H1 (cell line): Measurements from ENCODE around the gene PCDHA10.
A peak's percentile ranks its signal among the peaks of the same experiment; 100 is the strongest.

Experiments used
- BRCA1 ChIP-seq: IDR thresholded peaks from 2 replicates; pipeline ENCODE4 v1.6.1; 2012; ENCODE audit warnings: low read depth, low read length, improper control_type of control experiment
- CBX8 ChIP-seq: fragments of 300-800, 300-1000 bp; sonication (generic); IDR thresholded peaks from 2 replicates; pipeline ENCODE4 v1.7.1; 2016; ENCODE audit warnings: low read depth, low read length, borderline replicate concordance
- CTCF ChIP-seq, 3 experiments: IDR thresholded peaks; 1 replicate in 2 of 3; 2 replicates in 1 of 3; pipeline versions ENCODE4 v1.5.1 to v1.6.1; 2011; ENCODE audit warnings: low read length in 3 of 3, mild to moderate bottlenecking in 3 of 3, inconsistent platforms in 2 of 3, low read depth in 1 of 3, moderate library complexity in 1 of 3; ENCODE audit not compliant: insufficient read depth in 1 of 3; ENCODE audit errors: control extremely low read depth in 1 of 3
- EGR1 ChIP-seq: IDR thresholded peaks from 2 replicates; pipeline ENCODE4 v1.6.1; 2011; ENCODE audit warnings: low read depth, low read length, borderline replicate concordance
- EP300 ChIP-seq, 2 experiments: IDR thresholded peaks; 1 replicate in 1 of 2; 2 replicates in 1 of 2; pipeline ENCODE4 v1.6.1; 2011 to 2012; ENCODE audit warnings: low read depth in 2 of 2, low read length in 2 of 2, mild to moderate bottlenecking in 2 of 2, borderline replicate concordance in 1 of 2, inconsistent platforms in 1 of 2, moderate library complexity in 1 of 2
- EZH2 ChIP-seq: fragments of 200-600 bp; sonication (generic); IDR thresholded peaks from 2 replicates; pipeline ENCODE4 v1.7.1; 2012; ENCODE audit warnings: low read depth, mild to moderate bottlenecking, moderate library complexity, low read length, inconsistent platforms; ENCODE audit not compliant: severe bottlenecking
- POLR2A ChIP-seq, 2 experiments: IDR thresholded peaks; 1 replicate in 1 of 2; 2 replicates in 1 of 2; pipeline ENCODE4 v1.6.1; 2011; ENCODE audit warnings: low read depth in 2 of 2, low read length in 2 of 2, mild to moderate bottlenecking in 2 of 2; ENCODE audit errors: control extremely low read depth in 1 of 2
- POLR2AphosphoS5 ChIP-seq: IDR thresholded peaks from 2 replicates; pipeline ENCODE4 v1.6.1; 2011; ENCODE audit warnings: low read depth, low read length
- RAD21 ChIP-seq, 2 experiments: IDR thresholded peaks in 1 of 2; conservative IDR thresholded peaks in 1 of 2; 2 replicates each; pipeline ENCODE4 v1.6.1; 2011; ENCODE audit warnings: low read depth in 2 of 2, low read length in 2 of 2, improper control_type of control experiment in 1 of 2, inconsistent platforms in 1 of 2, mild to moderate bottlenecking in 1 of 2, moderate library complexity in 1 of 2
- SIN3A ChIP-seq, 2 experiments: IDR thresholded peaks in 1 of 2; conservative IDR thresholded peaks in 1 of 2; 2 replicates each; pipeline ENCODE4 v1.6.1; 2011 to 2012; ENCODE audit warnings: low read length in 2 of 2, improper control_type of control experiment in 1 of 2, low read depth in 1 of 2, mild to moderate bottlenecking in 1 of 2
- SP1 ChIP-seq: IDR thresholded peaks from 2 replicates; pipeline ENCODE4 v1.6.1; 2011; ENCODE audit warnings: low read depth, low read length
- SRF ChIP-seq: IDR thresholded peaks from 2 replicates; pipeline ENCODE4 v1.6.1; 2011; ENCODE audit warnings: mild to moderate bottlenecking, low read depth, low read length, moderate library complexity
- SUZ12 ChIP-seq: fragments of 200-600 bp; sonication (generic); IDR thresholded peaks from 2 replicates; pipeline ENCODE4 v1.6.1; 2012; ENCODE audit warnings: mild to moderate bottlenecking, inconsistent platforms, low read length, moderate library complexity, mixed read lengths
- TEAD4 ChIP-seq: IDR thresholded peaks from 2 replicates; pipeline ENCODE4 v1.6.1; 2012; ENCODE audit warnings: low read depth, low read length, inconsistent platforms, mixed read lengths

- no peak for TF ChIP-seq POLR2A (IDR thresholded peaks at IDR 0.05; ENCODE audit: control extremely low read depth in 1 of 2, low read depth in 2 of 2, low read length in 2 of 2)
- TF ChIP-seq SRF, result no peak
- no peak for TF ChIP-seq CBX8
- no peak for TF ChIP-seq CTCF (IDR thresholded peaks at IDR 0.05; ENCODE audit: control extremely low read depth in 1 of 3, insufficient read depth in 1 of 3, low read depth in 1 of 3, low read length in 3 of 3)
- TF ChIP-seq SUZ12, result no peak
- TF ChIP-seq TEAD4, result no peak
- no peak for TF ChIP-seq BRCA1
- peak; percentile 26; the same call in 1 of the 2 replicates for TF ChIP-seq POLR2AphosphoS5
- no peak for TF ChIP-seq EZH2
- TF ChIP-seq EGR1, result no peak
- TF ChIP-seq EP300 (IDR thresholded peaks at IDR 0.05; ENCODE audit: borderline replicate concordance in 1 of 2, low read depth in 2 of 2, low read length in 2 of 2), result no peak
- no peak for TF ChIP-seq SP1
- TF ChIP-seq RAD21 (IDR thresholded peaks at IDR 0.05 in 1 of 2, conservative IDR thresholded peaks at IDR 0.05 in 1 of 2; ENCODE audit: low read depth in 2 of 2, low read length in 2 of 2), result no peak
- TF ChIP-seq SIN3A (conservative IDR thresholded peaks at IDR 0.05 in 1 of 2, IDR thresholded peaks at IDR 0.05 in 1 of 2; ENCODE audit: low read depth in 1 of 2, low read length in 2 of 2), result no peak
These were observed 14.8 kb downstream of the PCDHA10 start for GRCh38 chr5:140870221-140871201.
